Umbilical cord (tissue), 2 donors: Measurements from ENCODE around the gene EXT2. TPM values are rescaled to one million over a fixed set of nuclear protein-coding genes. Genes with fewer than 3 reads are reported as not detected.
A peak's percentile ranks its signal among the peaks of the same experiment; 100 is the strongest.

Experiments used
- DNase-seq: peaks from one replicate; pipeline ENCODE4 v3.0.0-alpha.2; 2015; ENCODE audit warnings: low spot score
- total RNA-seq: library from RNA; depleted of rRNA; stranded (reverse); fragments of >200 nt; gene quantifications from one replicate; pipeline ENCODE4 v1.2.3, GENCODE V29; 2014; ENCODE audit warnings: low replicate concordance; ENCODE audit not compliant: insufficient read depth

Gene EXT2
- total RNA-seq, 1 donor from 2014 or later: 91.7 TPM

DNA sequence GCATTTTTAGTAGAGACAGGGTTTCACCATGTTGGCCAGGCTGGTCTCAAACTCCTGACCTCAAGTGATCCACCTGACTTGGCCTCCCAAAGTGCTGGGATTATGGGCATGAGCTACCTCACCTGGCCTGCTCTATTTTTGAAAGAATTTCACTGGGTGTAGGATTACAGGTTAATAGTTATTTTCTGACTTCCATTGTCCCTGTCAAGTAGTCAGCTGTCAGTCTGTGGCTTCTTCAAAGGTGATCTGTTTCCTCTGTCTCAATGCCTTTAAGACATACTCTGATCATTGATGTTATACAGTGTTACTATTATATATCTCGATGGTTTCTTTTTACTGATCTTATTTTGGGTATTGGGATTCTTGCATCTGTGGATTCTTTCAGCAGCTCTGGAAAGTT lies 10.1 kb upstream of the EXT2 start:
- no peak for DNase-seq

DNA sequence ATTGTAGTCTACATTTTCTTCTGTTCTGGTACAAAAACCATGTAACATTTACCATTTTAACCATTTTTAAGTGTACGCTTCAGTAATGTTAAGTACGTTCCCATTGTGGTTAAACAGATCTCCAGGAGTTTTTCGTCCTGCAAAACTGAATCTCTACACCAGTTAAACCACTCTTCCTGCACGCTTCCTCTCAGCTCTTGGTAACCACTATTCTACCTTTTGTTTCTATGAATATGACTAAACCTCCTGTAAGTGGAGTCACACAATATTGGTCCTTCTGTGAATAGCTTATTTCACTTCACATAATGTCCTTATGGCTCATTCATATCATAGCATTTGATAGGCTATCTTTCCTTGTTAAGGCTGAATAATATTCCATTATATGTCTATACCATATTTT lies 7.1 kb upstream of the EXT2 start:
- no peak for DNase-seq

DNA sequence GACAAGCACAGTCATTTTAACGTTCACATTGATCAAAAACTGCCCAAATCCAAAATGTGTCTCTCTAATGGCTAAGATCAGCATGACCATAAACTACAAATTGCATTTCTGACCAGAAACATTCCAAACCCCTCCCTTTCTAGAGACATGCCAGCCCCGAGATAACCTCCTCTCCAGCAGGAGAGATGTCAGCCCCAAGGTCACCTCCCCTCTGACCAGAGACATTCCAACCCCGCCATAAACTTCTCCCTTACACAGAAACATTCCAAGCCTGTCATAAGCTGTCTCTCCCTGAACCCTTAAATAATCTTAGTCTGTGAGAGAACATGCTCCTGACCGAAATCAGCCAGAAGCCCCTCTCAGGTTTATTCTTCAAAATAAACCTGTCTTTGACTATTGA lies 6.6 kb upstream of the EXT2 start:
- no peak for DNase-seq

DNA sequence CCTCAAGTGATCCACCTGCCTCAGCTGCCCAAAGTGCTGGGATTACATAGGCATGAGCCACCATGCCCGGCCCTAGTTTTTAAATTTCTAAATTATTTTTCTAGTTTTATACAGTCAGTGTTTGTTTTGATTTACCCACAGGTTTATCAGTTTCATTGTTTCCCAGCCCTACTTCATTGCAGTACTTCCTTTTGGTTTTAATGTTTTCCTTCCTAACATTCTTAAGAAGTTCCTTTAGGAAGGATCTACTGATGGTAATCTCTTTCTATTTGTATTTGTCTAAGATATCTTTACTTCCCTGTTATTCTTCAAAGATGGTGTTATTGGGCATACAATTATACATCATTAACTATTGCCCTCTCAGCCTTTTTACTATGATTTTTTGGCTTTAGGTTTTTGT lies 4.9 kb upstream of the EXT2 start:
- no peak for DNase-seq

DNA sequence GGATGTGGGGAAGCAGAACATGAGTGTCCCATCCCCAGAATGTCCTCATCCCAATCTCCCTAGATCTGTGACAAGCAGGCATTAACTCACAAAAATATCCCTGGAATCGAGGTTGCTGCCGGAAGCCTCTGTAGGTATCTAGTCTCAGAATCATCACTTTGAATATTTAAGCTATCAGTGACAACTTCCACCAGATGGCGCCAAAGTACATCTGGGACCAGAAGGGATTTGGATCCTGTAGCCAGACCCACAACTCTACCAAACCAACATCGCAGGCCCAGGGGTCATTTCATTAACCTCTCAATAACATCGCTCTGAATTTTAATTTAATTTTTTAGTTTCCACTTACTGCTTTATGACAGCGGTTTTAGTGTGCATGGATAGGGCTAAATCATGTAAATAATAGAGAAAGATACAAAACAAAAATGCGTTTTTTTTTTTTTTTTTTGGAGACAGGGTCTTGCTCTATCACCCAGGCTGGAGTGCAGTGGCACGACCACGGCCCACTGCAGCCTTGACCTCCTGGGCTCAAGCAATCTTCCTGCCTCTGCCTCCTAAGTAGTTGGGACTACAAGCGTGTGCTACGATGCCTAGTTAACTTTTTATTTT lies 1.1 kb upstream of the EXT2 start:
- DNase-seq: peak; percentile 86

DNA sequence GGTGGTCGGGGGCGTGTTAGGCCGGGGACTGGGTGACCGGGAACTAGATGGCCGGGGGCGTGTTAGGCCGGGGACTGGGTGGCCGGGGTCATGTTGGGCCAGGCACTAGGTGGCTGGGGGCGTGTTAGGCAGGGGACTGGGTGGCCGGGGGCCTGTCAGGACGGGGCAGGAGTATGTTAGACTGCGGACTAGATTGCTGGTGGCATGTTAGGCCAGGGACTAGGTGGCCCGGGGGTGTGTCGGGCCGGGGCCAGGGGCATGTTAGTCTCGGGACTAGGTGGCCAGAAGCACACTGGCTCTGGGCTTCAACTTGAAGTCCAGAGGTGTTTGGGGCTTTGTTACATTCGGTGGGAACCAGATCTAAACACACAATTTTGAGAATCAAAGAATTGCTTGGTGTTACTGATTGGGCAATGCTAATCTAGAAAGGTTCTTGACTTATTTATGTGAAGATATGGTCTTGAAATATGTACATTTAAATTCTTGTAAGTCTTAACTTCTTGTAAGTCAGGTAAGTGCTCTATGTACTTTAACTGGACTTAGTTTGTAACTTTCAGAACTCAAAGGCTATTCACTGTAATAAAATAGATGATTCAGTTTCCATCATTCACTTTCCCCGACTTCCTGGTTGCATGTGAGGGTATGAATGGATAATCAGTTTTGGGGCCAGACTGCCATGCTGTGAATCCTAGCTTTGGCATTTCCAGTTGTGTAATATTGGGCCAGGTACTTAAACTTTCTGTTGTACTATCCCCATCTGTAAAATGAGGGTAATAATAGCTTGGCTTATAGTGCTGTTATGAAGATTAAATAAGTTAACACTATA lies 1.1 kb downstream of the EXT2 start:
- no peak for DNase-seq

DNA sequence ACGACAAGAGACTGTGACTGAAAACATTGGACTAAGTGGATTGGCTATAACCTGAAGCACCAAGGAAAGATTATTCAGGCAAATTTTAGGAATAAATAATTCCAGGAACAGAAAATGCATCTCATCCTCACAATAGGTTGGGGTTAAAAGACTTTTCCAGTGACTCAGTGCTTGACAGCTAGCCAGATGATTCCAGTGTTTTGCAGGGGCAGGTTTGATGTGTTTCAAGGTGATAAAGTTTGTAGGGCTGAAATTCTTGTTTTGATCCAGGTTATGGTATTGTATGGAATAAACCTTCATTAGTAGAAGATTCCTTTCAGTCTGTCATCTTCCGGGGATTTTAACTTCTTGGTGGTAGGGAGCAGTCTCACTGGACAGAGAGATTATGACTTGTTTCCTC lies 2.3 kb downstream of the EXT2 start:
- no peak for DNase-seq

DNA sequence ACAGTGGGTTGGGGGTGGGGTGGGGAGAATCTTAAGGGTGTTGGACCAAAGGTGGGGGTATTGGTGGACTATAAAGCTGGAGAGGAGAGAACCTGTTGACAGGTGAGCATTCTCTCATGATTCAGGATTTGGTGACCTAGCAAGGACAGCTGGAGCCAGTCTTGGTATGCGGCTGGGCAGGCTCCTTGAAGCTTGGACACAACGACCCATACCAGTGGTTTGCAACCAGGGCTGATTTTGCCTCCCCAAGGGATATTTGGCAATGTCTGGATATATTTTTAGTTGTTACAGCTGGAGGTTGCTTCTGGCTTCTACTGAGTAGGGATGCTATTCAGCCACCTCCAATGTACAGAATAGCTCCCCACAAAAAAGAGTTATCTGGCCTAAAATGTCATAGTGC lies 5.6 kb downstream of the EXT2 start:
- DNase-seq: no peak

DNA sequence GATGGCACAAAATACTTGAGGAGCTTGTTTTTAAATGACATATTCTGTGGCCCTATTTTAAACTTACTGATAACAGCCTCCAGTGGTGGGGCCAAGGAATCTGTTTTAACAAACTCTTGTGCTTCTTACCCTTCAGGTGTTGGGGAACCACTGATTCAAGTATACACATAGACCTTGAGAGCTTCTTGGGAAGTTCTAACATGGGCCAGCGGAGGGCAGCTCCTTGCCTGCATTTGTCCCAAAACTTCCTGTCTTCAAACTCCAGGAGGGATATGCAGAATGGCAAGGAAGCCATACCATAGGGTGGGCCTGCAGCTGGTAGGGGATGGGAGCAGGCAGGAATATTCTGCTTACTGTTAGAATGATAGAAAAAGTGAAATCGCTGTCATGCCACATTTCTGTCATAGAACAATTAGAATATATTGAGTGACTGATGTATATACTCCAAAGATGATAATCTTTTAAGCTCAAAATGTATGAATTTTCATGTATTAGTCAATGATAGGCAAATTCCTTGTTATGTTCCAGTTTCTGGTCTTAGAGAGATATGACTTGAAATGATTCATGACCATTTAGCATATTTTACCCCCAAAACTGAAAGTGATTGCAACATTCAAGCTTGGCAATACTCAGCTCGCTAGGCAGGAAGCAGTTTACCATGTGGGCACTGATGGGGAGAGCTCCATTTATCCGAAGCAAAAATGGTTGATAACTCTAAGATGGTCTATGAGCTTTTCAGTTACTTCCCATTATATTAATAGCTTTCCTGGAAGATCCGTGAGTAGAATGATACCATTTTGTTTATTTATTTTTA lies 9.2 kb downstream of the EXT2 start:
- DNase-seq: no peak

DNA sequence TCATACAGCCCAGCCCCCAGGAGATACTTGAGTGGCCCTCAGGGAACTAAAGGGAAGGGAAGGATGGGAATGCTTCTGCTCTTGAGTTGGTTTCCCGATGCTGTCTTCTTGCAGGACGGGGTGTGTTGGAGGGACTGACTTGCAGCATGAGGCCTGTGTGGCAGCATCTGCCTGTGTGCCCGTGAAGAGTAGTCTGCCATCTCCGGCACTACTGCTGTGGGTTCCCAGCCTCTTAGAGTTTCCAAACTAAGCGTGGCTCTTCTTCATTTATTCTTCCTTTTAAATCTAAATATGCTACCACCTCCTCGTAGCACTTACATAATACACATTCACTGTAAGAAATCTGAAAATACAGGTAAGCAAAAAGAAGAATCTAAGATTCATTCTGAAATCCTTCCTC lies 12.8 kb downstream of the EXT2 start:
- DNase-seq: no peak

DNA sequence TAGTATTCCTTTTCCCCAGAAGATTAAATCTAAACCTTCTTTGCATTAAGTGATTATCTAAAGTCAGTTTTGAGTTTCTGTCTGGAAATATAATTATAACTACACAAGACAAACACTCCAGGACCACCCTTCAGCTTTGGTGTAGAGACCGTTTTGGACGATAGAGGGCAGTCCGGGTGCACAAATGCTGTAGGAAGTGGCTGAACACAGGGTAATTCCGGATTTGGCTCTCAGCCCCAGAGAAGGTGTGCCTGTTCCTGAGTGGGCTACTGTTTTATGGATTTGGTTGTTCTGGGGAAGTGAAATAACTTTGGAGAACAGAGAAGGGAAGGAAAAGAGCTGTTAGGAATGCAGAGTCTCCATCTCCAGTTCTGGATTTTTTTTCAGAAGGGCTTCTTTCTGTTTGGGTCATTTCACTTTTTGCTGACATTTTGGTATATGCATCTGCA lies 14.8 kb downstream of the EXT2 start:
- peak; percentile 49 for DNase-seq

DNA sequence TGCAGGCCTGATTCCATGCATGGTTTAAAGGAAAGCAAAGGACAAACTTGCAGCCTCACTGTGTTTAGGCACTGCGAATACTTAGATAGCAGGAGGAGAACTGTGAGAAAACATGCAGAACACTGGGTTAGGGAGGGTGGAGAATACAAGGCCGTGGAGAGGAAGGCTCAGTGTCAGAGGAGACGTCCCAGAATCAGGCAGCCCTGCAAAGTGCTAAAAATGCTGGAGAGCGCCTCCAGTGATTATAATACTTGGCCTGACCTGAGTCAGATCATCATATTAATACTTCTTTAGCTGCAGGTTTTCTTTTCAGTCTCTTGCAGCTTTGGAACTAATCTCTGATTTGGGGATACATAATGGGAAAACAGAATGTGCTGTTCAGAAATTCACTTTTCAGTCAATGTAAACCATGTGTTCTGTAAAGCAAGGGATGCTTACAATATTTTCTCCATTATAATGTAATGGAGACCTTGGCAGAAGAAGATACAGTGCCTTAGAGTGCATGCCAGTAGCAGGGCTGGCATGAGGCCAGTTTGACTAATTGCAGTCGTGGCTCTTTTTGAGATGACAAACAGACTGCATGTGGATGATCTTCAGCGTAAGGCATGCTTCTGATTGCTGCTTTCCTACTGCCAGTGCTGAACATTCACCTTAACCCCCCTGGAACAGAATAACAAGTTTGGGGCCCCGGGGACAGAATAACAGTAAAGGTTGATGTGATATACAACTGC lies 16.8 kb downstream of the EXT2 start:
- DNase-seq: peak; percentile 79

DNA sequence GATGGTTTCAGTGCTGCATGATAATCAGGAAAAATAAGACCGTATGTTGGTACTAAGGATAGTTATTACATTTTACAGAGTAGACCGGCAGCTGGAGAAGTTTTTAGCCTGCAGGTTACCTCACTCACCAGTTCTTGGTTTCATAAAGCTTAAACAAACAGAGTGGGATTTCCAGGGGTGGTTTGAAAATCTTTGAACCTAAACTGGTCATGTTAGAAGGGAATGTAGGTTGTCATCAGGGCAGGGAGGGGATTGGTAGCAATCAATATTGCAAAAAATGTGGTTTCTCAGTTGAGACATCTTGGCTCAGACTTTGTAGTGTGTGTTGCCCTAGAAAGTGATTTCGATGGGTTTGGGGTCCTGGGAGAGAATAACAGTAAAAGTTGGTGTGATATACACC lies 17.5 kb downstream of the EXT2 start:
- DNase-seq: no peak

DNA sequence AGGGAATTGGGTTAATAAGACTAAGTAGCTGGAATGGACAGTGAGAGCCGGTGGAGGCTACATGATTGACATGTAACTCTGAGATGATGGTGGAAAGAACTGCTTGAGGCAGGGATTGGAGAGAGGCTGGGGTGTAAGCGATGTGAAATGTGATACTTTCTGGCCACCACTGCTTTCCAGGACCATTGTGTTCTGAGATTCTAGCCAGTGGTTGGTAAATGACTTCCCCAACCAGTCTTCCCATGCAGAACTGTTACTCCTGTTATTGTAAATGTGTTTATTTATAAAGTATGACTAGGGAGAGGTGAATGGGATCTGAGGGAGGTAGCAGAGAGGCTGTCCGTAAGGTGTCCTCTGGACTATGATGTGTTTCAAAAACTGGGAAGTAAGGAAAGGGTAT lies 18.1 kb downstream of the EXT2 start:
- no peak for DNase-seq

DNA sequence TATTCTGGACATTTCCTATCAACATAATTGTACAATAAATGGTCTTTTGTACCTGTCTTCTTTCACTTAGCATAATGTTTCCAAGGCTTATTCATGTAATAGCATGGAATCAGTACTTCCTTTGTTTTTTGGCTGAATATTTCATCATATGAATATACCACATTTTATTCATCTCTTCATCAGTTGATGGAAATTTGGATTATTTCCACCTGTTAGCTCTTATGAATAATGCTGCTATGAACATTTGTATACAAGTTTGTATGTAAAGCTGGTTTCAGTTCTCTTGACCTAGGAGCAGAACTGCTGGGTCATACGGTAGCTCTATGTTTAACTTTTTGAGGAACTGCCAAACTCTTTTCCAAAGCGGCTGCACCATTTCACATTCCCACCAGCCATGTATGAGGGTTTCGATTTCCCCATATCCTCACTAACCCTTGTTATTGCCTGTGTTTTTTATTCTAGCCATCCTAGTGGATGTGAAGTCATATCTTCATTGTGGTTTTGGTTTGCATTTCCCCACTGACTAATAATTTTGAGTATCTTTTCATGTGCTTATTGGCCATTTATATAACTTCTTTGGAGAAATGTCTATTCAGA lies 20.9 kb downstream of the EXT2 start:
- DNase-seq: no peak

DNA sequence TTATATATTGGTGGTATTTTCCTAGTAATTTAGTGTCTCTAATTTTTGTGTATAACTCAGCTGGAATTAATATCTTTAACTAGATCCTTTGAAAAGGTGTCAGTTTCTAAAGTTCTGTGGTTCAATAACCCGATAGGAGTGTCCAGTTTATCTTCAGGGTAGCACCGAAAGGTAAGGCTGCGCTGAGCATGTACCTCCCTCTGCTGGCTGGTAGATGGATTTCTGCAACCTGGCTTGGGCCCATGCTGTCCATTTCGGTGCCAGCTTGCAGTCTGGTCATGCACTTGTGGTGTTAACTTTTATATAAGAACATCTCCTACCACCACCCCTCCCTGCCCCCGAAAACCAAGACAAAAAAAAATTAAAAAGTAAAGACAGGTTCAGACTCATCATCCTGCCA lies 24.7 kb downstream of the EXT2 start:
- no peak for DNase-seq

DNA sequence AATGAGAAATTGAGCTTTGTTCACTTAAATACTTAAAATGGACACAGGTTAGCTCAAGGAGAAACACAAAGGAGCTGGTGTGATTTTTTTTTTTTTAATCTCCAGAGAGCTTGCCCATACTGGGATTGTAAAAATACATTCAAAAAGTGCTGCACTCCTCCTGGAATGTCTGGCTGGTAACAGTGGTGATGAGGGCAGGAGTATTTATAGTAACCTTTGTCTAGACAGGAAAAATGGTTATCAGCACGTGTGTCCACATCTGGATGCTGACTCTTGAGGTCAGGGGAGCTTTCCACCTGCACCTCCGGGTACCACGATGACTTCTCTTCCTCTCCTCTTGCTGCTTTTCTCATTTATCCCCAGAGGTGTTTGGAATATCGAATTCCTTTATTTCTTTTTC lies 30.1 kb downstream of the EXT2 start:
- no peak for DNase-seq

DNA sequence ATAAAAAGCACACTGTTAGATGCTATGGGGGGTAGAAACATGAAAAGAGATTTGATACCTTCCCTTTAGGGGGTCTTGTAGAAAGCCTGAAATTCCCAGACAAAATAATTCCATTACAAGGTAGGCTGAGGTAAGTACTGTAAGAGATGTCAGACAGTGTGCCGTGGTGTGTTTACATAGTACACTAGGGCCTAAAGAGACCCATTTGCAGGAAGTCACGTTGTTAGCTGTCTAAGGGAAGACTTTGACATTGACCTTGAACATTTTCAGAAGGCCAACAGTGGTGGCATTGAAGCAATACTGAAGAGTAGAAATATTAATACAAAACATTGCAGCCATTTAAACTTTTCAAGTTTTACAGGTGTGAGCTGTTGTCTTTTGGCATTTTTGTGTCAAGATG lies 30.8 kb downstream of the EXT2 start:
- no peak for DNase-seq

DNA sequence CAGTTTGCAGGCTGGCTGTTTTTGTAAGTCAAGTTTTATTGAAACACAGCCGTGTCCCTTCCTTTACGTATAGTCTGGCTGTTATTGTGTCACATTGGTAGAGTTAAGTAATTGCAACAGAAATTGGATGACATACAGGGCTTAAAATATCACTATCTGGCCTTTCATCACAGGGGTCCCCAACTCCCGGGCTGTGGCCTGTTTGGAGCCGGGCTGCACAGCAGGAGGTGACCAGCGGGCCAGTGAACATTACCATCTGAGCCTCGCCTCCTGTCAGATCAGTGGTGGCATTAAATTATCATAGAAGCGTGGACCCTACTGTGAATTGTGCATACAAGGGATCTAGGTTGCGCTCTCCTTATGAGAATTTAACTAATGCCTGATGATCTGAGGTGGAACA lies 31.7 kb downstream of the EXT2 start:
- DNase-seq: no peak

DNA sequence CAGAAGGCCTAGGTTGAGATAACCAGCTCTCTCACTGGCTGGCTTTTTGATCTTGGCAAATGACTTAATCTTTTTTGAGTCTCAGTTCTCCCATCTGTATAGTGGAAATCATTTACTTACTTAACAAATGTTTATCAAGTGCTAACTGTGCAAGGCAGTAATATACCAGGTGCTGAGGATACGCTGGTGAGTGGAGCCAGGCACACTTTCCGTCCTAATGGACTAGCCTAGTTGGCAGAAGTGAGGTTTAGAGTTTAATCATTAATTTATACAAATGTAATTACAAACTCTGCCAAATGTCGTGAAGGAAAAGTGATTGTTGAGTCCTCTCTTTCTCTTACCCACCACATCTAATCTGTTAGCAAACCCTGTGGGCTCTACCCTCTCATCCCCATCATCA lies 33.3 kb downstream of the EXT2 start:
- no peak for DNase-seq

DNA sequence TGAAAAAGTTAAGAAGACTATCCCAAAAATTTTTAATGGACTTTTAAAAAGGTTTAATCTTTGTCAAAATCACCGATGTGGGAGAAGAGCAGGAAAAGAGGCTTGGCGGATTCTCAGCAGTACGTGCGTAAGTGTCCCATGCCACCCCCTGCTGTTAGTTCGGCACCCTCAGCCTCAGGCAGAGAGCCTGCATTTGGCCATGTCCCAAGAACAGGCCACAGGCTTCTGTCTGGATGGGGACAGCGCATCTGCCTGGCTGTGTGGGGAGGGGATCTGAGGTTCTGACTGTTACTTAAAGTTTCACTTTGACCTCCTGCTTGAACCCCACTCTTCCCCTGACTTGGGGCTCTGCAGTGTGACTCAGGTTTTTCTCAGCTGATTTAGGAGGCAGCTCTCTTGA lies 35.3 kb downstream of the EXT2 start:
- no peak for DNase-seq
